Natural killer cell (primary cell): ENCODE measurements around the gene ITFG1. TPM values are rescaled to one million over a fixed set of nuclear protein-coding genes. Genes with fewer than 3 reads are reported as not detected.

ENCODE experiments used
- ATAC-seq, 3 donors: fragments of 150-1000 bp in 2 of 3; fragments of 200-7000 bp in 1 of 3; cut with Tn5 transposase; 1 replicate in 1 of 3; 2 replicates in 2 of 3; pipeline ENCODE4 v1.10.0; 2021; ENCODE audit warnings: mild to moderate bottlenecking in 2 of 3, moderate library complexity in 2 of 3
- DNase-seq, 2 donors: peaks; one replicate each; pipeline versions ENCODE4 v3.0.0 to v3.0.0-alpha.2; 2013 to 2021; ENCODE audit warnings: mixed read lengths in 1 of 2
- H3K27ac ChIP-seq: one replicate; pipeline ENCODE4 v1.5.1; 2013; ENCODE audit warnings: mild to moderate bottlenecking, low read length
- H3K27me3 ChIP-seq: one replicate; pipeline ENCODE4 v1.6.1; 2013; ENCODE audit warnings: low read length; ENCODE audit not compliant: control insufficient read depth, insufficient read depth
- H3K36me3 ChIP-seq: one replicate; pipeline ENCODE4 v1.6.1; 2013; ENCODE audit warnings: low read length; ENCODE audit not compliant: control insufficient read depth, insufficient read depth
- H3K4me1 ChIP-seq: one replicate; pipeline ENCODE4 v1.6.1; 2013; ENCODE audit warnings: low read length; ENCODE audit not compliant: control insufficient read depth, insufficient read depth
- H3K4me3 ChIP-seq: one replicate; pipeline ENCODE4 v1.5.1; 2013; ENCODE audit warnings: low read length
- H3K9me3 ChIP-seq: one replicate; pipeline ENCODE4 v1.6.1; 2013; ENCODE audit warnings: low read length; ENCODE audit not compliant: control insufficient read depth, insufficient read depth
- H3K27ac Mint-ChIP-seq, 2 donors: one replicate each; pipeline ENCODE4 v1.8.0; 2022; ENCODE audit warnings: mild to moderate bottlenecking in 2 of 2, mixed read lengths in 2 of 2, moderate library complexity in 1 of 2
- H3K27me3 Mint-ChIP-seq, 2 donors: one replicate each; pipeline ENCODE4 v1.8.0; 2022; ENCODE audit warnings: low read depth in 2 of 2, mixed read lengths in 2 of 2
- H3K36me3 Mint-ChIP-seq: one replicate; pipeline ENCODE4 v1.8.0; 2022; ENCODE audit warnings: mixed read lengths
- H3K4me1 Mint-ChIP-seq, 2 donors: one replicate each; pipeline ENCODE4 v1.8.0; 2022; ENCODE audit warnings: mixed read lengths in 2 of 2
- H3K4me3 Mint-ChIP-seq: one replicate; pipeline ENCODE4 v1.8.0; 2022; ENCODE audit warnings: mild to moderate bottlenecking, moderate library complexity, mixed read lengths
- H3K9me3 Mint-ChIP-seq, 2 donors: one replicate each; pipeline ENCODE4 v1.8.0; 2022; ENCODE audit warnings: mixed read lengths in 2 of 2
- WGBS: methylation state at CpG from one replicate; pipeline ENCODE4 v1.1.7; 2013; ENCODE audit warnings: missing lambda C conversion rate; ENCODE audit not compliant: insufficient coverage; 5-methylcytosine and 5-hydroxymethylcytosine counted together
- intact Hi-C: fragments of 100-400 bp; cut with micrococcal nuclease; formaldehyde crosslinking; loops from one replicate; pipeline ENCODE4 v1.14.2; 2022
- total RNA-seq, 4 donors: library from RNA; stranded (reverse); fragments of 120-200 nt in 1 of 4; gene quantifications; one replicate each; pipeline versions ENCODE4 v1.2.3 to v1.2.4, GENCODE V29; 2013 to 2022
- TF ChIP-seq, protein P1 (sequence below): fragments of 200-600 bp; IDR thresholded peaks from one replicate; pipeline ENCODE4 v1.8.0; 2022; ENCODE audit warnings: antibody characterized with exemption

ITFG1 gene
- total RNA-seq, 3 donors from 2014 or later (not counting 1 experiment from before 2014, with no cell fraction given): 30.4 to 44.1 (median 38.2) TPM

- no peaks in the 10 kb centered on the region for H3K9me3 ChIP-seq
- no peaks in the 10 kb centered on the region for H3K27me3 ChIP-seq
- H3K36me3 Mint-ChIP-seq: no peaks in the 10 kb centered on the region
- H3K27ac Mint-ChIP-seq: no peak overlapping the region
- peaks cover 20 to 60% of the 10 kb centered on the region in 2 donors for H3K27me3 Mint-ChIP-seq
- H3K4me3 Mint-ChIP-seq: no peak overlapping the region
- no peak overlapping the region for H3K27ac ChIP-seq
- no peak overlapping the region for H3K4me3 ChIP-seq
- intact Hi-C loops: no loop called here
- ATAC-seq (no peak), DNase-seq (no peak)
- no peaks in the 10 kb centered on the region for H3K4me1 ChIP-seq
- WGBS: 98% methylated on average over 3 of the region's 4 CpGs
- H3K4me1 Mint-ChIP-seq: no peaks in the 10 kb centered on the region
- no peaks in the 10 kb centered on the region for H3K9me3 Mint-ChIP-seq
- TF ChIP-seq, protein P1, sequence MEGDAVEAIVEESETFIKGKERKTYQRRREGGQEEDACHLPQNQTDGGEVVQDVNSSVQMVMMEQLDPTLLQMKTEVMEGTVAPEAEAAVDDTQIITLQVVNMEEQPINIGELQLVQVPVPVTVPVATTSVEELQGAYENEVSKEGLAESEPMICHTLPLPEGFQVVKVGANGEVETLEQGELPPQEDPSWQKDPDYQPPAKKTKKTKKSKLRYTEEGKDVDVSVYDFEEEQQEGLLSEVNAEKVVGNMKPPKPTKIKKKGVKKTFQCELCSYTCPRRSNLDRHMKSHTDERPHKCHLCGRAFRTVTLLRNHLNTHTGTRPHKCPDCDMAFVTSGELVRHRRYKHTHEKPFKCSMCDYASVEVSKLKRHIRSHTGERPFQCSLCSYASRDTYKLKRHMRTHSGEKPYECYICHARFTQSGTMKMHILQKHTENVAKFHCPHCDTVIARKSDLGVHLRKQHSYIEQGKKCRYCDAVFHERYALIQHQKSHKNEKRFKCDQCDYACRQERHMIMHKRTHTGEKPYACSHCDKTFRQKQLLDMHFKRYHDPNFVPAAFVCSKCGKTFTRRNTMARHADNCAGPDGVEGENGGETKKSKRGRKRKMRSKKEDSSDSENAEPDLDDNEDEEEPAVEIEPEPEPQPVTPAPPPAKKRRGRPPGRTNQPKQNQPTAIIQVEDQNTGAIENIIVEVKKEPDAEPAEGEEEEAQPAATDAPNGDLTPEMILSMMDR: no peak
- H3K36me3 ChIP-seq: no peaks in the 10 kb centered on the region
Observed at GRCh38 chr16:47125757-47126156, 335.1 kb downstream of the ITFG1 start.

DNA sequence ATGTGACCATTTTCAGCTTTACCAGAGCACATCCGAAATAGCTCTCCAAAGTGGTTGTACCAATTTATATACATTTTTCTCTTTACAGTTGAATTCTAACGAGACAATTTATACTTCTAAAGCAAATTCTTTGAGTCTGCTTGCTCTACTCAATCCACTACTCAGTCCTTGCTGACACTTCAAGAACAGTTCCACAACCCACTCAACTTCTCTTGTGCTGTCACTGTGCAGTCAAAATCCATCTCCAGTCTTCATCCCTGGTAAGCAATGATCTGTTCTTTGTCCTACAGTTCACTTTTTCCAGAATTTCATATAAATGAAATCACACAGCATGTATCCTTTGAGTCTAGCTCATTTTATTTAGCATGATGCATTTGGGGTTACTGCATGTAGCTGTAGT lies 347.7 kb downstream of the ITFG1 start:
- Histone ChIP-seq H3K36me3 (no peaks in the 10 kb centered on the region), H3K27me3 (no peaks in the 10 kb centered on the region), H3K4me3 (no peak overlapping the region), H3K9me3 (no peaks in the 10 kb centered on the region), H3K27ac (no peak overlapping the region), H3K4me1 (no peaks in the 10 kb centered on the region)
- Mint-ChIP-seq H3K9me3 (no peaks in the 10 kb centered on the region), H3K27ac (no peak overlapping the region), H3K4me1 (no peaks in the 10 kb centered on the region), H3K27me3 (peaks cover 0 to 4% of the 10 kb centered on the region in 2 donors), H3K36me3 (no peaks in the 10 kb centered on the region), H3K4me3 (no peak overlapping the region)
- TF ChIP-seq, protein P1: no peak
- WGBS: 90% methylated on average over 2 of the region's 2 CpGs
- DNase-seq (no peak), ATAC-seq (no peak)
- intact Hi-C loops: no loop called here

DNA sequence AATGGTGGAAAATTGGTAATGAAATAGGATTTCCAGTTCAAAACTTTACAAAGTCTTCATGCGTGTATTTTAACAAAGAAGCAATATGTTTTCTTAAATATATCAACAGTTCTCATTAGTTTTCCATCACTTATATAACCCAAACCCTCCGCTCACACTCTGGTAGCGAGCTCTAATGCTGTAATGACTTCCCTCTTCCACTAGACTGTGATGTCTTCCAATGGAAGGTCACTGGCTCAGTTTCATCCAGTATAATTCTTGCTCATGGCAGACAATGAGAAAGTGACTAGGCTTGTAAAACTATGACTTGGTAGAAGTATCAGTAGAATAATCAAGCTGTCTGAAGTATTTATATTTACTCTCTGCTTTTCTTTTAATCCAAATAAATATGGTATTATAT lies 349.9 kb downstream of the ITFG1 start:
- Histone ChIP-seq H3K4me1 (no peaks in the 10 kb centered on the region), H3K4me3 (no peak overlapping the region), H3K36me3 (no peaks in the 10 kb centered on the region), H3K27ac (no peak overlapping the region), H3K9me3 (no peaks in the 10 kb centered on the region), H3K27me3 (no peaks in the 10 kb centered on the region)
- TF ChIP-seq, protein P1: no peak
- H3K27me3 Mint-ChIP-seq: no peaks in the 10 kb centered on the region
- H3K4me1 Mint-ChIP-seq: no peaks in the 10 kb centered on the region
- H3K27ac Mint-ChIP-seq: no peak overlapping the region
- DNase-seq: no peak
- ATAC-seq: no peak
- H3K4me3 Mint-ChIP-seq: no peak overlapping the region
- H3K9me3 Mint-ChIP-seq: no peaks in the 10 kb centered on the region
- intact Hi-C loops: no loop called here
- no peaks in the 10 kb centered on the region for H3K36me3 Mint-ChIP-seq
- WGBS: 100% methylated on average over 3 of the region's 3 CpGs

DNA sequence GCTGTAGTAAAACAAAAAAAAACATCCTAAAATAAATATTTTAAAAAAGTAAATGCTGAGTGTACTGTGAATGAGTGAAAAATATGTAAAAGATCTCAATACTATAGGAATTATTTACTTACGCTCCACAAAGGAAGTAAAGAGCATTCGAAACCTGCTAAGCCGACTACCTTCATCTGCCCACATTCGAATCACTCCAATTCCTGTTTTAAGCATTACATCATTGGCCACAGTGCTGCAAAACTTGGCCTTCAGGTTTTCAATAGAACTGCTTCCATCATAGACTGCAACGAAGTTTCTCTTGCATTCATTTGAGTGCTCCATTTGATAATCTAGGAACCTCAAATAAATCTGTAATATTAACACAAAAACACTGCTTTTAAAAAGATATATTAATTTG lies 351.5 kb downstream of the ITFG1 start:
- no peak for ATAC-seq
- H3K9me3 Mint-ChIP-seq: no peaks in the 10 kb centered on the region

More for the DNA sequence above, 351.5 kb downstream of the ITFG1 start:
- TF ChIP-seq, protein P1: no peak
- Histone ChIP-seq H3K36me3 (no peaks in the 10 kb centered on the region), H3K4me1 (no peaks in the 10 kb centered on the region), H3K4me3 (no peak overlapping the region), H3K27ac (no peak overlapping the region), H3K9me3 (no peaks in the 10 kb centered on the region), H3K27me3 (no peaks in the 10 kb centered on the region)
- Mint-ChIP-seq H3K27ac (no peak overlapping the region), H3K27me3 (no peaks in the 10 kb centered on the region), H3K4me3 (no peak overlapping the region), H3K36me3 (no peaks in the 10 kb centered on the region), H3K4me1 (no peaks in the 10 kb centered on the region)
- 80% methylated on average over 5 of the region's 5 CpGs for WGBS
- intact Hi-C loops: no loop called here
- DNase-seq: no peak
